Measurements from ENCODE around the gene VPS18. TPM values are rescaled to one million over a fixed set of nuclear protein-coding genes. Genes with fewer than 3 reads are reported as not detected.

The VPS18 gene
- total and polyA plus RNA-seq, 2 experiments from 2014 or later, result 5.9 to 42.5 TPM

DNA sequence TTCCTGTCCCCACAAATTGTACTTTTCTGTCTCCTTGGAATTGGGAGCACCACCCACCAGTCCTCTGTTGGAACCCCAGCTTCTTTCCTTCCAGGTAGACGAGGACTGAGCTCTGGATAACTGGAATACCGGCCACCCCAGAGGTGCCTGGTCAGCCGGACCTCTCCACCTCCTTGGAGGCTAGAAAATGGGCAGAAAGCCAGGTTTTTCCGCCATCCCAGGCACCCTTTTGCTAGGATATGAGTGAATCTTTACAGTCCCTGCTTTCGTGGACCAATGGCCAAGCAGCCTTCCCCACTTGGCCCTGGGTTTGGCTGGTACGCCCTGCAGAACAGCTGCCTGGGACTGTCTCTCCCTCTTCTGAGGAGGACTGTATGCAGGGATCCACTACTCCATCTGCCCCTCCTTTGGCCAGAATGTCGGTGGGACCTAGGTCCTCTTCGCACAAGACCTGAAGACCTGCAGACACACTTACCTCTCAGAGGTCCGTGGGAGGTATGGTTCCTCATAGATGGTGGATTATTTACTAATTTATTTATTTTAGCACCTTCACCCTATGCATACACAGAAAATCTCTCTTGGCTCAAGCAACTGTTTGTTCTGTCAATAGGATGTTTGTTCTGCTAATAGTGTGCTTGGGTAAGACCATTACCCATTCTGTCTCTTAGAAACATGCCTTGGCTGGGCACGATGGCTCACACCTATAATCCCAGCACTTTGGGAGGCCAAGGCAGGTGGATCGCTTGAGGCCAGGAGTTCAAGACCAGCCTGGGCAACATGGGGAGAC lies 50.5 kb downstream of the VPS18 start:
- Histone ChIP-seq H3K4me2 (no peak overlapping the region), H2AFZ (no peak overlapping the region), H3F3A (replicated peaks; ENCODE audit: low read depth) (peaks cover 11% of the 10 kb centered on the region), H3K27ac (ENCODE audit: low read depth) (no peak overlapping the region), H3K9me2 (ENCODE audit: insufficient read depth) (no peaks in the 10 kb centered on the region), H3K36me3 (ENCODE audit: insufficient read depth) (no peaks in the 10 kb centered on the region), H3K79me2 (replicated peaks; ENCODE audit: insufficient read depth) (no peaks in the 10 kb centered on the region), H3K4me3 (no peak overlapping the region), H4K20me1 (replicated peaks; ENCODE audit: insufficient read depth) (no peaks in the 10 kb centered on the region), H3K27me3 (ENCODE audit: insufficient read depth) (peaks cover 24% of the 10 kb centered on the region), H3K4me1 (ENCODE audit: insufficient read depth) (peaks cover 32% of the 10 kb centered on the region)
- ATAC-seq (no peak), DNase-seq (ENCODE audit: low spot score) (no peak)
- Mint-ChIP-seq H3K27ac (no peak overlapping the region), H3K4me1 (peaks cover 35% of the 10 kb centered on the region), H3K36me3 (ENCODE audit: low read depth) (no peaks in the 10 kb centered on the region; the same call in 2 of the 3 replicates), H3K9me3 (no peaks in the 10 kb centered on the region; the same call in 2 of the 3 replicates), H3K4me3 (no peak overlapping the region; the same call in 2 of the 3 replicates), H3K27me3 (ENCODE audit: insufficient read depth, low read depth, poor library complexity) (peaks cover 28% of the 10 kb centered on the region)
- TF ChIP-seq JUNB (IDR thresholded peaks at IDR 0.05; ENCODE audit: unreplicated experiment), result no peak
- TF ChIP-seq STAT1 (IDR thresholded peaks at IDR 0.05; ENCODE audit: unreplicated experiment), result no peak
- TF ChIP-seq POLR2AphosphoS5 (IDR thresholded peaks at IDR 0.05; ENCODE audit: low read depth), result no peak

- peaks cover 25% of the 10 kb centered on the region for H3K27me3 Mint-ChIP-seq (ENCODE audit: insufficient read depth, low read depth, poor library complexity)
- no peak for ATAC-seq
- H3K79me2 ChIP-seq (replicated peaks; ENCODE audit: insufficient read depth), result peaks cover 5% of the 10 kb centered on the region
- TF ChIP-seq NANOG (IDR thresholded peaks at IDR 0.05; ENCODE audit: borderline replicate concordance) (no peak), STAT1 (IDR thresholded peaks at IDR 0.05; ENCODE audit: unreplicated experiment) (no peak), EZH2phosphoT487 (IDR thresholded peaks at IDR 0.05; ENCODE audit: unreplicated experiment) (no peak), CREB1 (CRISPR knock-in tag; IDR thresholded peaks at IDR 0.05; ENCODE audit: low read depth) (no peak), REST (IDR thresholded peaks at IDR 0.05; ENCODE audit: unreplicated experiment) (no peak), EZH2 (IDR thresholded peaks at IDR 0.05; ENCODE audit: low read depth, unreplicated experiment) (no peak), ZNF114 (CRISPR knock-in tag; IDR thresholded peaks at IDR 0.05) (no peak)
- TF ChIP-seq, protein P1, sequence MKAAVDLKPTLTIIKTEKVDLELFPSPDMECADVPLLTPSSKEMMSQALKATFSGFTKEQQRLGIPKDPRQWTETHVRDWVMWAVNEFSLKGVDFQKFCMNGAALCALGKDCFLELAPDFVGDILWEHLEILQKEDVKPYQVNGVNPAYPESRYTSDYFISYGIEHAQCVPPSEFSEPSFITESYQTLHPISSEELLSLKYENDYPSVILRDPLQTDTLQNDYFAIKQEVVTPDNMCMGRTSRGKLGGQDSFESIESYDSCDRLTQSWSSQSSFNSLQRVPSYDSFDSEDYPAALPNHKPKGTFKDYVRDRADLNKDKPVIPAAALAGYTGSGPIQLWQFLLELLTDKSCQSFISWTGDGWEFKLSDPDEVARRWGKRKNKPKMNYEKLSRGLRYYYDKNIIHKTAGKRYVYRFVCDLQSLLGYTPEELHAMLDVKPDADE (IDR thresholded peaks at IDR 0.05), result no peak
- TF ChIP-seq, protein P2, sequence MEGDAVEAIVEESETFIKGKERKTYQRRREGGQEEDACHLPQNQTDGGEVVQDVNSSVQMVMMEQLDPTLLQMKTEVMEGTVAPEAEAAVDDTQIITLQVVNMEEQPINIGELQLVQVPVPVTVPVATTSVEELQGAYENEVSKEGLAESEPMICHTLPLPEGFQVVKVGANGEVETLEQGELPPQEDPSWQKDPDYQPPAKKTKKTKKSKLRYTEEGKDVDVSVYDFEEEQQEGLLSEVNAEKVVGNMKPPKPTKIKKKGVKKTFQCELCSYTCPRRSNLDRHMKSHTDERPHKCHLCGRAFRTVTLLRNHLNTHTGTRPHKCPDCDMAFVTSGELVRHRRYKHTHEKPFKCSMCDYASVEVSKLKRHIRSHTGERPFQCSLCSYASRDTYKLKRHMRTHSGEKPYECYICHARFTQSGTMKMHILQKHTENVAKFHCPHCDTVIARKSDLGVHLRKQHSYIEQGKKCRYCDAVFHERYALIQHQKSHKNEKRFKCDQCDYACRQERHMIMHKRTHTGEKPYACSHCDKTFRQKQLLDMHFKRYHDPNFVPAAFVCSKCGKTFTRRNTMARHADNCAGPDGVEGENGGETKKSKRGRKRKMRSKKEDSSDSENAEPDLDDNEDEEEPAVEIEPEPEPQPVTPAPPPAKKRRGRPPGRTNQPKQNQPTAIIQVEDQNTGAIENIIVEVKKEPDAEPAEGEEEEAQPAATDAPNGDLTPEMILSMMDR (conservative IDR thresholded peaks at IDR 0.05; ENCODE audit: low read depth in 2 of 2), result no peak
Measured at GRCh38 chr15:40948706-40949473, 54.6 kb downstream of the VPS18 start.

More at GRCh38 chr15:40948706-40949473, 54.6 kb downstream of the VPS18 start:
- Histone ChIP-seq H2AFZ (peak overlapping the region; percentile 72; the same call in 1 of the 2 replicates), H3K4me1 (ENCODE audit: insufficient read depth) (peaks cover 23% of the 10 kb centered on the region), H3K4me3 (no peak overlapping the region), H3F3A (replicated peaks; ENCODE audit: low read depth) (peaks cover 9% of the 10 kb centered on the region), H4K20me1 (replicated peaks; ENCODE audit: insufficient read depth) (no peaks in the 10 kb centered on the region), H3K27ac (ENCODE audit: low read depth) (no peak overlapping the region), H3K36me3 (ENCODE audit: insufficient read depth) (no peaks in the 10 kb centered on the region), H3K27me3 (ENCODE audit: insufficient read depth) (no peaks in the 10 kb centered on the region), H3K9me2 (ENCODE audit: insufficient read depth) (no peaks in the 10 kb centered on the region), H3K4me2 (peak overlapping the region; percentile 45; the same call in 1 of the 2 replicates)
- peaks cover 28% of the 10 kb centered on the region for H3K4me1 Mint-ChIP-seq
- DNase-seq (ENCODE audit: low spot score), result no peak
- no peak overlapping the region for H3K27ac Mint-ChIP-seq
- H3K9me3 Mint-ChIP-seq, result no peaks in the 10 kb centered on the region; the same call in 1 of the 3 replicates
- no peak overlapping the region; the same call in 2 of the 3 replicates for H3K4me3 Mint-ChIP-seq
- H3K36me3 Mint-ChIP-seq (ENCODE audit: low read depth), result peaks cover 8% of the 10 kb centered on the region
